ENCODE measurements around the gene GABRP. TPM values are rescaled to one million over a fixed set of nuclear protein-coding genes. Genes with fewer than 3 reads are reported as not detected.
"Not testable (repeated sequence)": the region's sequence is repeated elsewhere in the genome, so short reads cannot be mapped to it uniquely, and the experiment has no call there.

GABRP gene
- total RNA-seq, 2 experiments from 2014 or later = not detected

GRCh38 chr5:170761048-170761707 is 22.3 kb upstream of the GABRP start:
- POLR2A ChIA-PET = no interaction called here
- Histone ChIP-seq H3K79me2 (ENCODE audit: insufficient read depth, low read depth, low read length) (no peaks in the 10 kb centered on the region), H4K20me1 (ENCODE audit: insufficient read depth, low read length) (no peaks in the 10 kb centered on the region), H3K4me3 (ENCODE audit: low read depth, low read length, poor library complexity, severe bottlenecking) (no peak overlapping the region), H3K9me3 (ENCODE audit: low read length) (no peaks in the 10 kb centered on the region), H3K9me2 (ENCODE audit: insufficient read depth, low read length) (no peaks in the 10 kb centered on the region), H3K27ac (ENCODE audit: low read depth, low read length, poor library complexity, severe bottlenecking) (no peak overlapping the region), H3K4me2 (ENCODE audit: low read length) (no peak overlapping the region), H3K36me3 (ENCODE audit: insufficient read depth, low read length) (no peaks in the 10 kb centered on the region), H3K4me1 (ENCODE audit: insufficient read depth, low read length, poor library complexity, severe bottlenecking) (no peaks in the 10 kb centered on the region), H2AFZ (ENCODE audit: low read length) (no peak overlapping the region)
- TF ChIP-seq EZH2phosphoT487 (IDR thresholded peaks at IDR 0.05; ENCODE audit: borderline replicate concordance, low read depth, low read length) (no peak), CTCF (conservative IDR thresholded peaks at IDR 0.05; ENCODE audit: low read length) (no peak)
- BruUV-seq (replicated peaks) = no TSS peak
- no peak for DNase-seq (ENCODE audit: low spot score)
- CTCF ChIA-PET (ENCODE audit: unreplicated experiment) = no interaction called here
- intact Hi-C loops (cut with micrococcal nuclease; ENCODE audit: unreplicated experiment) = no loop called here

GRCh38 chr5:170761708-170762066 is 21.8 kb upstream of the GABRP start:
- DNase-seq (ENCODE audit: low spot score) = no peak
- Histone ChIP-seq H3K4me1 (ENCODE audit: insufficient read depth, low read length, poor library complexity, severe bottlenecking) (no peaks in the 10 kb centered on the region), H4K20me1 (ENCODE audit: insufficient read depth, low read length) (no peaks in the 10 kb centered on the region), H3K36me3 (ENCODE audit: insufficient read depth, low read length) (no peaks in the 10 kb centered on the region), H3K9me2 (ENCODE audit: insufficient read depth, low read length) (no peaks in the 10 kb centered on the region), H3K4me2 (ENCODE audit: low read length) (no peak overlapping the region), H2AFZ (ENCODE audit: low read length) (no peak overlapping the region), H3K27ac (ENCODE audit: low read depth, low read length, poor library complexity, severe bottlenecking) (no peak overlapping the region), H3K79me2 (ENCODE audit: insufficient read depth, low read depth, low read length) (no peaks in the 10 kb centered on the region), H3K4me3 (ENCODE audit: low read depth, low read length, poor library complexity, severe bottlenecking) (no peak overlapping the region), H3K9me3 (ENCODE audit: low read length) (no peaks in the 10 kb centered on the region)
- BruUV-seq (replicated peaks) = no TSS peak
- no peak for TF ChIP-seq CTCF (conservative IDR thresholded peaks at IDR 0.05; ENCODE audit: low read length)
- no peak for TF ChIP-seq EZH2phosphoT487 (IDR thresholded peaks at IDR 0.05; ENCODE audit: borderline replicate concordance, low read depth, low read length)
- CTCF ChIA-PET (ENCODE audit: unreplicated experiment) = no interaction called here
- intact Hi-C loops (cut with micrococcal nuclease; ENCODE audit: unreplicated experiment) = no loop called here
- POLR2A ChIA-PET = no interaction called here

GRCh38 chr5:170762298-170762697 is 21.2 kb upstream of the GABRP start:
- CTCF ChIA-PET (ENCODE audit: unreplicated experiment); BruUV-seq (replicated peaks); H3K4me1 ChIP-seq (ENCODE audit: insufficient read depth, low read length, poor library complexity, severe bottlenecking); H3K9me3 ChIP-seq (ENCODE audit: low read length); H3K27ac ChIP-seq (ENCODE audit: low read depth, low read length, poor library complexity, severe bottlenecking); H4K20me1 ChIP-seq (ENCODE audit: insufficient read depth, low read length); H3K4me2 ChIP-seq (ENCODE audit: low read length); H3K9me2 ChIP-seq (ENCODE audit: insufficient read depth, low read length); POLR2A ChIA-PET; DNase-seq (ENCODE audit: low spot score); H3K4me3 ChIP-seq (ENCODE audit: low read depth, low read length, poor library complexity, severe bottlenecking); H3K79me2 ChIP-seq (ENCODE audit: insufficient read depth, low read depth, low read length); H2AFZ ChIP-seq (ENCODE audit: low read length); intact Hi-C loops (cut with micrococcal nuclease; ENCODE audit: unreplicated experiment); H3K36me3 ChIP-seq (ENCODE audit: insufficient read depth, low read length): not testable (repeated sequence)

GRCh38 chr5:170765868-170766267 is 17.7 kb upstream of the GABRP start:
- POLR2A ChIA-PET; H3K4me1 ChIP-seq (ENCODE audit: insufficient read depth, low read length, poor library complexity, severe bottlenecking); DNase-seq (ENCODE audit: low spot score); H4K20me1 ChIP-seq (ENCODE audit: insufficient read depth, low read length); H3K4me2 ChIP-seq (ENCODE audit: low read length); H3K79me2 ChIP-seq (ENCODE audit: insufficient read depth, low read depth, low read length); BruUV-seq (replicated peaks); H3K9me2 ChIP-seq (ENCODE audit: insufficient read depth, low read length); H3K36me3 ChIP-seq (ENCODE audit: insufficient read depth, low read length); H3K27ac ChIP-seq (ENCODE audit: low read depth, low read length, poor library complexity, severe bottlenecking); intact Hi-C loops (cut with micrococcal nuclease; ENCODE audit: unreplicated experiment); H3K4me3 ChIP-seq (ENCODE audit: low read depth, low read length, poor library complexity, severe bottlenecking); CTCF ChIA-PET (ENCODE audit: unreplicated experiment); H3K9me3 ChIP-seq (ENCODE audit: low read length); H2AFZ ChIP-seq (ENCODE audit: low read length): not testable (repeated sequence)
